Breast epithelium (tissue), 3 donors: ENCODE measurements around the gene APBB2.

Experiments
- POLR2A ChIP-seq: fragments of 450-650 bp; IDR thresholded peaks from one replicate; pipeline ENCODE4 v1.6.1; 2016; ENCODE audit warnings: antibody characterized with exemption, mild to moderate bottlenecking, moderate library complexity
- TF ChIP-seq, protein P1 (sequence below), 3 donors: fragments of 450-650 bp; IDR thresholded peaks; one replicate each; pipeline ENCODE4 v1.5.1; 2016 to 2017; ENCODE audit warnings: antibody characterized with exemption in 3 of 3, mild to moderate bottlenecking in 3 of 3, moderate library complexity in 3 of 3

DNA sequence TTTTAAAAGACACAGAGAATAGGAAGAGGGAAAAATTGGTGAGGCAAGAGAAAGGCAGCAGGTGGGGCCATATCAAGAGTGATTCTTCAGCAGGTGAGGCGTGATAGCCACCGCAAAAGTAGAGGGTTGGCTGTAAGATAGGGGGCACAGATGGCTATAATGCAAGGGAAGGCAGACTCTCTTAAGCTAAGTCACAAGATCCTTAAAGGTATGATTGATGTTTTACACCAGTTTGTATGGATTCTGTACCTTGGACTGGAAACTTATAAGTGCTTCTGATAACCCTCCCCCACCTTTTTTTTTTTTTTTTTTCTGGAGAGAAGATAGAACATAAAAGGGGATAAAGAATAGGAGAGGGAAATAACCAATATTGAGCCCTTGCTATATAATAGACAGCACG lies 424.6 kb downstream of the APBB2 start:
- TF ChIP-seq, protein P1, sequence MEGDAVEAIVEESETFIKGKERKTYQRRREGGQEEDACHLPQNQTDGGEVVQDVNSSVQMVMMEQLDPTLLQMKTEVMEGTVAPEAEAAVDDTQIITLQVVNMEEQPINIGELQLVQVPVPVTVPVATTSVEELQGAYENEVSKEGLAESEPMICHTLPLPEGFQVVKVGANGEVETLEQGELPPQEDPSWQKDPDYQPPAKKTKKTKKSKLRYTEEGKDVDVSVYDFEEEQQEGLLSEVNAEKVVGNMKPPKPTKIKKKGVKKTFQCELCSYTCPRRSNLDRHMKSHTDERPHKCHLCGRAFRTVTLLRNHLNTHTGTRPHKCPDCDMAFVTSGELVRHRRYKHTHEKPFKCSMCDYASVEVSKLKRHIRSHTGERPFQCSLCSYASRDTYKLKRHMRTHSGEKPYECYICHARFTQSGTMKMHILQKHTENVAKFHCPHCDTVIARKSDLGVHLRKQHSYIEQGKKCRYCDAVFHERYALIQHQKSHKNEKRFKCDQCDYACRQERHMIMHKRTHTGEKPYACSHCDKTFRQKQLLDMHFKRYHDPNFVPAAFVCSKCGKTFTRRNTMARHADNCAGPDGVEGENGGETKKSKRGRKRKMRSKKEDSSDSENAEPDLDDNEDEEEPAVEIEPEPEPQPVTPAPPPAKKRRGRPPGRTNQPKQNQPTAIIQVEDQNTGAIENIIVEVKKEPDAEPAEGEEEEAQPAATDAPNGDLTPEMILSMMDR (IDR thresholded peaks at IDR 0.05): no peak
- no peak for TF ChIP-seq POLR2A
